Fibroblast of villous mesenchyme (primary cell): Measurements from ENCODE around the gene EPN1. TPM values are rescaled to one million over a fixed set of nuclear protein-coding genes. Genes with fewer than 3 reads are reported as not detected.

ENCODE experiments used
- DNase-seq: peaks from one replicate; pipeline ENCODE4 v3.0.0-alpha.2; 2010; ENCODE audit warnings: low read depth
- H3K4me3 ChIP-seq: 2 replicates; pipeline ENCODE4 v1.5.1; 2011; ENCODE audit warnings: low read depth, mild to moderate bottlenecking, low read length
- CTCF ChIP-seq: IDR thresholded peaks from 2 replicates; pipeline ENCODE4 v1.5.1; 2012; ENCODE audit warnings: low read depth, mild to moderate bottlenecking, low read length; ENCODE audit not compliant: insufficient read depth
- total RNA-seq: library from RNA; depleted of rRNA; stranded (reverse); fragments of >200 nt; gene quantifications from 2 replicates; pipeline ENCODE4 v1.2.3, GENCODE V29; 2012

EPN1 gene
- 17.7 and 31.2 TPM in 2 replicates for total RNA-seq

DNA sequence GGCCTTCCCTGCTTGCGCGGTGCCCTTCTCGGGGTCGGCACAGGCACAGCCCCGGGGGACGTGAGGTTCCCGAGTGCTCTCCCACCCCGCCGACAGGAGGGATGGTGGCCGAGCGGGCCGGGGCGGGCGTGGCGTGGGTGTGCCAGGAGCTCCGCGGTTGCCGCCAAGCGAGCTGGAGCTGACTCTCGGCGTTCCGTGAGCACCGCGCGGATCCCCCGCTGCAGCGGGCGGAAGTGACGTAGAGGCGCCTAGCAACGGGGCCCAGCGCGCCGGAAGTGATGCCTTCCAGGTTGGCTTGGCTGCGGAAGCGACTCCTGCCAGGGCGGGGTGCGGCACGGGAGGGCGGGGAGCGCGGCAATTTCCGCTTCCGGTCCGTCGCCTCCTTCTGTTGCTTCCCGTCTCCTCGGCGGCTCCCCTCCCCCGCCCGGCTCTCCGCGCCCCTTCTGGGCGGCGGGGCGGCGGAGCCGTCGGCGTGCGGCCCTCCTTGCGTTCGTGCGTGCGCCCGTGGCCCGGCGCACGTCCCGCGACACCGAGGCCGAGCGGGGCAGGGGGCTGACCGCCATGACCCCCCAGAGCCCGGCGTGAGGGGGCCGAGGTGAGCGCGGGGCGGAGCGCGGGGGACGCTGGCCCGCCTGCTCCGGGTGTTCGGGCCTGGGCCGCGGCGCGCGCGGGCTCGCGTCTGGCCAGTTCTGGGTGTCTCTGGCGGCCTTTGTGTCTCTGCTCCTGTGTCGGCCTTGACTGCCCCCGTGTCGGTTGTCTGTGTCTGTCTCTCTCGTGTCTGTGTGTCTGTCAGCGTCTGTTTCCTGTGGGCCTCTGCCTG lies at the start of gene EPN1:
EPN1 (plus strand) TSS at position 386 of the 820 bp plus-strand sequence. CDS start 3,402 bp downstream, outside the sequence.
- DNase-seq: peak; percentile 97
- peak within 1 kb of the TSS; percentile 69 for H3K4me3 ChIP-seq
- no peak for TF ChIP-seq CTCF

DNA sequence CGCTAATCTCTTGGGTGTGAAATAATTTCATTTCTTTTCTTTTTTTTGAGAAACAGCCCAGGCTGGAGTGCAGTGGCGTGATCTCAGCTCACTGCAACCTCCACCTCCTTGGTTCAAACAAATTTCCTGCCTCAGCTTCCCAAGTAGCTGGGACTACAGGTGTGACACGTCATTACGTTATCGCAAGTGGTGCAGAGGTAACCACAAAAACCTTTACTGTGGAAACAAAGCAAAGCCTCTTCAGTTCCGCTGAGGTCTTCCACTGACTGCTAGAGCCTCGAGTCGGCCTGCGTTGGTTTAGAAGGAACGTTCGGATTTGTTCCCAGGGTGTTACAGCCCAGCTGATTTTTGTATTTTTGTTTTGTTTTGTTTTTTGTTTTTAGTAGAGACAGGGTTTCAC lies 48.7 kb upstream of the EPN1 start:
- no peak overlapping the region for H3K4me3 ChIP-seq
- TF ChIP-seq CTCF: no peak
- DNase-seq: no peak

GRCh38 chr19:55632463-55632834 lies 42.6 kb upstream of the EPN1 start:
- no peak overlapping the region for H3K4me3 ChIP-seq
- DNase-seq: peak; percentile 97
- TF ChIP-seq CTCF: peak; percentile 82

DNA sequence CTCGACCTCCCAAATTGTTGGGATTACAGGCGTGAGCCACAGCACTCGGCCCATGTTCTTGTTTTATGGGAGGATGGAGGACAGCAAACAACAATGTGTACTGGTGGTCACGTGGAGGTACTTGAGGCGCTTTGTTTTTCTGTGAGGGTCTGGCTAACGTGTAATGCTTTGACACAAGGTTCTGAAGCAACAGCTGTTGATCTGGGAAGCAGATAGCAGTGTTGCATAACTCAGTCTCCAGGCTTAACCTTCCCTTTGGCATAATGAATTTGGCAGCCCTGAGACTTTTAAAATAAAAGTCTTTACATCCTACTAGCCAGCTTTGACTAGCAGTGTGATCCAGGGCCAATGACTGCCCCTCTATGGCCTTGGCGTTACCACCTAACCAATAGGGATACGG lies 41.2 kb upstream of the EPN1 start:
- H3K4me3 ChIP-seq: no peak overlapping the region
- TF ChIP-seq CTCF: no peak
- peak; percentile 74 for DNase-seq

DNA sequence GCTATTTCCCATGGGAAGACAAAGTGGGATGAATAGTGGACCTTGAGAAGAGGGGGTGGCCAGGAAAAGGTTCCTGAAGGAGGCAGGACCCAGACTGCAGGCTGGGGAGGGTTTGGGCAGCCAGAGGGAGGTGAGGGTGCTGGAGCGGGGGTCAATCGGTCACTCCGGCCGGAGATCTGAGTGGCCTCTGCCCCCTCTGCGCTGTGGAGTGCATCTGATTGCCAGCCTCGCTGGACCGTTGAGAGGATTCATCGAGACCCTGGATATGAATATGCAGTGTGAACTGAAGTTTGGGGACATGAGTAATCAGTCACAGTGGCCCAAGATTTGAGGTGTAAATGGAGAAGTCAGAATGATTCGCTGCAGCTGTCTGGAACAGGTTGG lies 39.7 kb upstream of the EPN1 start:
- H3K4me3 ChIP-seq: peak overlapping the region; percentile 98
- no peak for TF ChIP-seq CTCF
- no peak for DNase-seq

DNA sequence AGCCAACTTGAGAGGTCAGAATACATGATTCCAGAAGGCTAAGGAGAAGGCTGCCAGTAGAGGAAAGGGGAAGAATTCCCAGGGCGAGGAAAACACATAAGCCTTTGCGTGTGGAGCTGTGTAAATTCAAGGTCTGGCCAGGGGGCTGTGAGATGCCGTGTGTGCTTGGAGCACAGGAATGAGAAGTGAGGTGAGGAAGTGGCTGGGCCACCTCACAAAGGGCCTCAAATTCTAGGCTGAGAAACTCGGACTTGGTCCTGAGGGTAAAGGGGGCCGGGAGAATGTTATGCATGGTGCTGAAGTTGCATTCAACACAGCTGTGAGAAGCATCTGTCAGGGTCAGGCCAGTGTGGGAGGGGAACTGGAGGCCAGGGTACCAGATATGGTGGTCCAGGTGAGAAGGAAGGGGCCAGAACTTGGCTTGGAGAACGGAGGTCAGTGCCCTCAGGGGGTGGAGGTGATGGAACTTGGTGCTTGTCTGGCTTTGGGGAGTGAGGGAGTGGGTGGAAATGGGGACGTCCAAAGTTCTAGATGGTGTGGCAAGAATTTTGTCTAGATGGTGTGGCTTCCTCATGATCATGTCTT lies 39.1 kb upstream of the EPN1 start:
- DNase-seq: no peak
- peak overlapping the region; percentile 98 for H3K4me3 ChIP-seq
- no peak for TF ChIP-seq CTCF
